GM21447 (cell line): ENCODE measurements around the gene TRPM3.
A peak's percentile ranks its signal among the peaks of the same experiment; 100 is the strongest.

Experiments used
- ATAC-seq: cut with Tn5 transposase; IDR thresholded peaks from one replicate; pipeline ENCODE4 v1.9.1; 2021; ENCODE audit not compliant: unreplicated experiment

The TRPM3 gene

DNA sequence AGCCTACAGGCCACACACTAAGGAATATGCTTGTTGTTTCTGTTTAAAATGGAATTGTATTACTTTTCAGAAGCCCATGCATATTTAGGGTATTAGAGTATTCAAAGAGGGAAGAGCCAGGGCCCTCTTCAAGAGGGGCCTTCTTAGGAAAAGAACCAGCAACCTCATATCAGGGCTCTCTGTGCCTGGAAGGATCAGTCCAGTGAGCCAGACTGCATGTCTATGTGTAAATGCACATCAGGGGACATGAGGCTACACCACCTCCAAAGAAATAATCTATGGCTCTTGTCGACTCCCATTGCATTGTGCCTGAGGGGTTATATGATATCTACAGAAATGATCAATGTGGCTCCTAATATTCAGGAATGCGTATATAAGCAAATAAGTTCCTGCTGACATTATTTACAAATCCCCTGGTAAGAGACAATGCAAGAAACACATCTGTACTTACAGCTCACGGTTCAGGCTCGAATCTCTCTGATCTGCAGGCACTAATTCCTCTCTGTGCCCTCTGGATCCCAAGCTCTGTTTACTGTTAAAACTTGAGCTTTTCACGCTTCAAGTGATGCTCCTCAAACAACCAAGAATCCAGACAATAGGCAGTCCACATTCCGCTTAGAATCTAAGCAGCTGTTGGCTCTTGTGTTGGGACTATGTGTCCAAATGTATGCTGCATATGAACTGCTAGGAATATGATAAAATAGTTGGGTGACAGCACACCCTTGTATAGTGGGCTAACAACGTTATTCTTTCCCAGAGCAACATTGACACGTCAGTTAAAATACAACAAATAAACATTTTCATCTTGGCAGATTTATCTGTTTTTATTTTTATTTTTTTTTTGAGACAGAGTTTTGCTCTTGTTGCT is 556.7 kb downstream of the TRPM3 start:
- ATAC-seq = no peak

DNA sequence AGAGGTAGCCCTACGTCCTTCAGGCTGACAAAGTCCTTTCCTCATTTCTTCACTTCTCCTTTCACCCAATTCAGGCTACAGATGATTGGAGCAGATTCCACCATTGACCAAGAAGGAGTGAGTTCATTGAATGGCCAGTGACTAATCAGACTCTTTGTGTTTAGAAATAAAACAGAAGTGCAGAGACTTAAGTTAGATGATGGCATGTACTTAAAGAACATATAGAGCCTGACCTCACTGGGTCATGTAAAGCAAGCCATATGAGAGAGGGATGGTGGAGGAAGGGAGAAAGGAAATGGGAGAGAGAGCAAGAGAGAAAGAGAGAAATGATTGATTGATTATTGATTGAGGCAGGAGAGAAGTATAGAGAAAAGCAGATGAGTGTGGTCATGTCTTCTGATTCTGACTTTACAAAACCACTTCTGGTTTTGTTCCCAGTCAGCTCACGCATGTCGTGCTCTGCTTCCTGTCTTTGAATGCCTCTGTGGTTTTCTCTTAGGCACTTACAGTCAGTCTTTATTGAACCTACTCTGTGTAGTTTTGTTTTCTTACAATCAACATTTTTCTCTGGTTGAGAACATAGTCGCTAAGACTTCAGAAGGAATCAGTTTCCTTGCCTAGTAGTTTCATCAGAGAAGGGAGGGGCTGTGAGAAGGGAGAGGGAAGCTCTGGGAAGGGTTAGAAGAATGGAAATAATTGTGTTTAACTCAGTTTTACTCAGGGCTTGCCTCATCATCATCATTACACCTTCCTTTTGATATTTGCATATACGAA is 557.8 kb downstream of the TRPM3 start:
- peak; percentile 97 for ATAC-seq

DNA sequence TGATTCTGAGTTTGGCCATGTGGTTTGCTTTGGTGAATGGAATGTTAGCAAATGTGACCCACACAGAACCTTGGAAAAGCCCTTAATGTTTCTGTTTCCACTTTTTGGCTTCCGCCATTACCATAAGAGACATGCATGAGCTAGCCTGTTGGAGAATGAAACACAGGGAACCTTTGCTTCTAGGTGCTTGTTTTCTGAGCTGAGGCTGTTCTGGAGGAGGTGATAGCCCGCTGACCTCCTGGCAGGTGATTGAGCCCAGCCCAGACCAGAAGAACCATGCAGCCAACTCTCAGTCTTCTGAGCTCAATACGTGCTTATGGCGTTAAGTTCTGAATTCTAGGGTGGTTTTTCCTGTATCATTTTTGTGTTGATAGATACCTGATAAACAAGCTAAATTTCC is 558.4 kb downstream of the TRPM3 start:
- no peak for ATAC-seq

DNA sequence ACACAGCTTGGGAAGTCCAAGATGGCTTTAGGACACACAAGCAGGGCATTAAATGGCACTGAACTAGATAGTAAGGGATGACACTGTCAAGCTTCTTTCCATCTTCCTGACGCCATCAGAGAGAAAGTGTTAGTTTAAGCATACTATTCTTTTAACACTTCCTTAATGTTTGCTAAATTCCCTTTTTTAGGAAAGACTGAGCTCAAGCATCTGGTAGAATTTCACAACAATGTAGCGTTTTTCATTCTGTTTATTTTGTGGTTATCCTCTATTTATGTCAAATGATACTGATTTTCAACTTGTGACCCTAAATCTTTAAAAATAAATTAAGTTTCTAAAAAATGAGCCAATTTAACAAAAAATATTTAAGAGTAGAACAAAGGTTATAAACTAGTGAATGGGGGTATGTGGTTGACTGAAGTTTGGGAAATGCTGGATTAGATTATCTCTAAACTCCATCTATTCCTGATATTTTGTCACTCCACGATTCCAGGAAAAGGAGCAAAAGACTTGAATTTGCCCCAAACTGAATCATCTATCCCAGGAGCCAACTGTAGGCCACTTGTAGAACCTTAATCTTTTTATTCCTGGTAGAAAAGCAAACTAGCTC is 559.5 kb downstream of the TRPM3 start:
- ATAC-seq = no peak

DNA sequence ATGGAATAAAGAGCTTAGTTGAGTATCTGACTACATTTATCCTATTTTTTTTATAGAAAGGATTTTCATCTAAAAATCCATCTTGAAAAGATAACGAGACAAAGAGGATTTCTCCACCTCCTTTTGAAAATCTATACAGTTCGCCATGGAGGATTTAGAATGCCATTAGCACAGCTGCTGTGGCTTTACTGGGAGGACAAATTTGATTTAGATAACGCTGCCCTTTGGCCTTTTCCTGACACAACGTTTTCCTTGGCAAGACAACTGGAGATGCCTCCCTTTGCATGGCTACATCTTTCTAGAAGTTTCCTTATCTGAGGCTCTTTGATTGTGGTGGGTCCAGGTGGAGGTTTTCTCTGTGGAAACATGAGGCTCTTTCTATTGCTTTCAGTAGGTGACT is 560.3 kb downstream of the TRPM3 start:
- no peak for ATAC-seq

DNA sequence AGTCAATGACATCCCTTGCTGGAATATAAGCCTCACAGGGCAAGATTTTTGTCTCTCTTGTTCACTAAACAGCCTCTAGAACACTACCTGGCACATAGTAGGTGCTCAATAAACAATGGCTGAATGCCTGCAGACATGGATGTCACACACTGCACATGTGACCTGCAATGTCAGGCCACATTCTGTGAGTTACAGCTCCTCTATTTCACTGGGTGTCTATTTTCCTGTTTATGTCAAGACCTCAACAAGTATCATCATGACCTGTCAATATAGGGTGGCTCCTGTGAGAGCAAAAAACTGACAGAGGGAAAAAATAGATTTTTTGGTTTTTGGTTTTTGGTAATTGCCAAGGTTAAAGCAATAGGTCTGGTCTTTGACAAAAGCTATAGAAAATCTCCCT is 562.3 kb downstream of the TRPM3 start:
- ATAC-seq = no peak

DNA sequence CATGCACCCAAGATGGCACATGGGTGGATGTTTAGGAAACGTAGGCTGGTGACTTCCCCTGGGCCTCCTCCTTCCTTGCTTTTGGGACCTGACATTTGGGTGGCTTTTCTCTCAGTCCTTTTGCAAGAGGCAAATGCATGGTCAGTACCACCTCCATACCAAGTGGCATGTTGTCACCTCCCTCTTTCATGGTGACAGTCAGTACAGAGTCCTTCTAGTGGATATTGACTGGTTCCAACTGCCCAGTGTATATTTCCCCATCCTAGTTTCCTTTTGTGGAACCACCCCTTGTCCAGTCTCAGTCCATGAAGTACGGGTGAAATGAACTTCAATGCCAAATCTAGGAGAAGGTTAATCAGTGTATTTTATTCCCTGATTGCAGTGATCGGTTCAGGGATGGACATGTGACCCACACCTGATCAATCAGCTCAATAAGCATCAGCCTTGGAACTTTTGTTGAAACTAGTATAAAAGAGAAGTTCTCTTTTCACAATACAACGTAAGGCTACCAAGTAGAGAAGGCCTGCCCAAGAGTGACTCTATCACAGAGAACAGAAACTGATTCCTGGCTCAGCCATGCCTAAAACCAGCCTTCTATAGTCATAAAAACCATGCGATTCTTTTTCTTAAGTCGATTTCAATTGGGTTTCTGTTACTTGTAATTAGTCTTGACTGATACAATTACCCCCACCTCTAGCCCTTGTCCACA is 563.6 kb downstream of the TRPM3 start:
- ATAC-seq = peak; percentile 98

DNA sequence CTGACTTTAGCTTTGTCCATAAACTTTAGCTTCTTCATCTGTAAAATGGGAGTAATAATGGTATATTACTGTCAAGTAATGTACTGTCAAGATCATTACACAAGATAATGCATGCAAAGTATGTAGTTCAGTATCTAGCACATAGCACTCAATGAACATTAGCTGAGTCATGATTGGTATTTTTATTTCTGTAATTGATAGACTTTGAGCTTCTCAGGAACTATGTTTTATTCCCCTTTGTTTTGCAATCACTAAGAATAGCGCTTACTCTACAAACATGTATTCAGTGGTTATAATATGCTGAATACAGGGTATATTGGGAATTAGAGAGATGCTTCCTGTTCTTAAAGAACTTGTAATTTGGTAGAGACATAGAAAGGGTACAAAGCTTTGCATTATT is 564.6 kb downstream of the TRPM3 start:
- no peak for ATAC-seq

DNA sequence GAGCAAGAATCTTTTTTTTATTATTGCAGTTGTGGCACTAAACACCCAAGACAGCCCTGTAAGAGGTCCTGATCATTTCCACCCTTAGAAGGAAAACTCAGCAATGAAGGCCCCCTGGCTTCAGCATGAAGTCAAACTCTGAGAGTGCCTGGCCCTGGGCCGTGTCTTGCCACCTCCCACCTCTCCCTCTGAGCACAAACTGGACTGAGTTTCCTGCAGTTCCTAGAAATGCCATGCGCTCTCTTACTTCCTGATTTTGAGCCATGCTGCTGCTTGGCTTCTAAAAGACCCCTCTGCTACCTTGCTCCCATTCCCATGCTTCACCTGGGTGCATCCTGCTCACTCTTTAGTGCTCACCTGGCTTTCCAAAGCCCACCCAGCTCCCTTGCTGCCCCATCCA is 566.5 kb downstream of the TRPM3 start:
- ATAC-seq = no peak

DNA sequence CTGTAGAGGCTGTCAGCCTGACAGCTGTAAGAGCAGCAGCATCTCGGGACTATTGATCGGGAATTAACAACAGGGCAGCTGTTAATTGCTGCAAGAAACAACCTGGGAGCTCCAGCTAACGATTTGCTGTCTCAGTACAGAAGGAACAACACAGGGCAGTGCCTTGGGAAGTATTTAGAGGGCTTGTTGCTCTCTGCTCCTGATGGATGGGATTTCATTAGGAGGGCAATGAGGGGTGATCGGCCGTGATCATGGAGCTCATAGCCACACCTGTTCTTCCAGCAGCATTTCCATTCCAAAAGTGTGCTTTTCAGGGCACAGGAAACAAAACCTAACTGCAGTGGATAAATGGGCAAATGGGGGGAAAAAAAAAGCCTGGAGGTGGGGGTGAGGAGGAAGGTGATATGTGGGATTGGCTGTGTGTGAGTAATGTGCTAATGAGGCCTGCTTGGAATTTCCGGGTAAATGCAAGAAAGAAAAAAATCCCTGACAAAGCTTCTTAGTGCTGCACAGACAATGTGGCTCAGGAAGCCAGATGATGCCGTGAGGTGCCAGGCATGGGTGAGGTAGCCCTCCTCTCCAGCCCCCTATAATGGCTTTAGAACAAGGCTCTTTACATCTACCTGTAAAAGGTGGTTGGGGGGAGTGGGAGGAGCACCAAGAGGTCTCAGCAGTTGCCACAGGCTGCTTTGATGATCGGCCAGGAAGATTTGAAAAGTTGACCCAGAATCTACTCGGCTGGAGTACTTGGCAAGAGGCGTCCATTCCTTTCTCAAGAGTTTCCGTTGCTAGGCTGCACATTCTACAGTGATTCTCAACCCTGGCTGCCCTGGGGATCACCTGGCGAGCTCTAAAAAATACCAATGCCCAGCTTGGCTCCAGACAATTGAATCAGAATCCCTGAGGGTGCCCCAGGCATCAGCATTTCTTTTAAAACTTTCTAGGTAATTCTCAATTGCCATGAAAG is 567.4 kb downstream of the TRPM3 start:
- no peak for ATAC-seq

DNA sequence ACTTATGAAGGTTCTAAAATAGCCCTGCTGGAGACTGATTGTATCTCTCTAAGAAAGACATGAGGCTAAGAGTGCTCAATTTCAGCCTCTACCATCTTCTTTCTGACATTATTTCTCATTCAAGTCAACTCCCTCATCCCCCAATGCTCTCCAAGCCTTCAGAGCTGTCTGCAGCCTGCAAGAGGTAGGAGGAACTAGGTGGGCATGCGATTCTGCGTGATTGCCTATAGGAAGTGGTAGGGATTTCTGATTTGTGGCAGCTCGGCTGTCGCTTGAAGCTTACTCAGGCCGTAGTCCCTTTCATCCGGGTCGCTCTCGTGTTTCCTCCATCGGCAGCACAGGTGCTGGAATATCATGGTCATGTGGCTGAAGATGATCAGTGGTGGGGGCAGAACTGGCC is 568.9 kb downstream of the TRPM3 start:
- ATAC-seq = no peak

DNA sequence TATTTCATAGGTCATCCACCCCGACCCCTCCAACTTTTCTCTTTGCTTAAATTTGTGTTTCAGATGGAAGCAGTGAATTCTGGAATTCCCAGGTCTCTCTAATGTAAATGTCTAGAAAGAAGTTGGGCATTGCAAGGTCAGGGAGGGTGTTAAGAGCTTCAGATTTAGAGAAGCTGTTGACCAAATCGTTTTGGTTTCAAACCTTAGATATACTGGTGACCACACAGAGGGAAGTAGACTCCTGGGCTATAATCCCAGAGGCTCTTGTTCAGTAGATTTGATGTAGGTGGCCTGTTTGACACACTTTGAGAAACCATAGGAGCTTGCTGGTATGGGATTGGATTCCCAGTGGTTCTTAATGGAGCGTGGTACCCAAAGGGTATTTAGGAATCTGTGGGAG is 569.6 kb downstream of the TRPM3 start:
- no peak for ATAC-seq

DNA sequence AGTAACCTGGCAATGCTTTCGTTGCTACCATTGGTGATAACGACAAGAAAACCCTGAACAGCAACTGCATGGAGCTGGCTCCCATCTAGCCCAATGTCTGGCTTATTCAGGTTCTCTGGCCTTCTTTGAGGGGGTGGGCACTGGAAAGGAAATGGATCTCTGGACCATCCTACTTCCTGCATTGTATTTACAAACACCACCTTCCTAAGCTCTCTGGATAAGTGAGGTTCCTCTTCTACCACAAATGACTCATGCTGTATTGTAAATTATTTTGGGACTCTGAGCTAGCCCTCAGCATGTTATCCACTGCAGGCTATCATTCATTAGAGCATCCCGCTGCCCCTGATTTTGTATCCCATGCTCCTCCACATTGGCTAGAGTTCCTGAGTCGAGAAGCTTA is 570.0 kb downstream of the TRPM3 start:
- ATAC-seq = no peak

DNA sequence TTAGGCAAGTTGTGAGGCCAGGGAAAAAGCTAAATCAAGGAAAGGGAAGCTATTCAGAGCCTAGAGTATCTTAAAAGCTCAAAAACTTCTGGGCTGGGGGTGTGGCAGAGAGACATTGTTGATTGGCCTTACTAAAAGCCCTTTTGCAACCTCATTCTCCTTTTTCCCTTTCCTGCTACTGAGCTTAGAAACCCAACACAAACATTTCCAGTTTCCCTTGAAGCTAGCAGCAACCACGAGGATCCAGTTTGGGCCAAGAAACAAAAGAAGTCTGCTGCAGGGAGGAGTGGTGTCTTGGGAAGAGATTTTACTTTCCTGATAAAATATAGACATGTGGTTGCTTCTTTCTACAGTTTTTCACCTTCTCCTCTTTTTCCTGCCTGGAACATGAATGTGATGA is 571.5 kb downstream of the TRPM3 start:
- ATAC-seq = no peak

DNA sequence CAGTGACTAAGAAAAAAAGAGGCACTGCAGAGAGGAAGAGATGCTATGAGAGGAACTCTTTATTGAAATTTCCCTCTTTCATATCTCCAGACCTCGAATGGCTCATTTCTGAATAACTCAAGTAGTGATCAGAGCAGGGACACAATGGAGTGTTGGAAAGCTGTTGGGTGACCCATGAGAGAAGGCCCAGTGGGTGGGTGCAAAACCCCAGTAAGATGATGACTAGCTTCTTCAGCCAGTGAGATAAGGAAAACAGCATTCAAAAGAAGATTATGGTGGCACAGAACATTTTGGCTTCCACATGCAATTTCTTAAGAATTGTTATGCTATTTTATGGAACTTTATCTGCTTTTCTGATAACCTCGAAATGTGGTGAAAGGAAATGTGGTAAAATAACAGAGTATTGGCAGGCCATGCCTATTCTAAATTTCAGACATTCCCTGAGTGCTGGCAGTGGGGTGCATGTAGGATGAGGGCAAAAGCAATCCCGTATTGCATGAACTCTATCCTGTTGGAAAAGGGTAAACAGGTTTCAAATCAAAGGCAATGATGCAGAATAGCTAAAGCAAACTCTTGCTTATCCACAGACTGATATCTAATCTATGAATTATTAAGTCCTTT is 579.0 kb downstream of the TRPM3 start:
- ATAC-seq = no peak

DNA sequence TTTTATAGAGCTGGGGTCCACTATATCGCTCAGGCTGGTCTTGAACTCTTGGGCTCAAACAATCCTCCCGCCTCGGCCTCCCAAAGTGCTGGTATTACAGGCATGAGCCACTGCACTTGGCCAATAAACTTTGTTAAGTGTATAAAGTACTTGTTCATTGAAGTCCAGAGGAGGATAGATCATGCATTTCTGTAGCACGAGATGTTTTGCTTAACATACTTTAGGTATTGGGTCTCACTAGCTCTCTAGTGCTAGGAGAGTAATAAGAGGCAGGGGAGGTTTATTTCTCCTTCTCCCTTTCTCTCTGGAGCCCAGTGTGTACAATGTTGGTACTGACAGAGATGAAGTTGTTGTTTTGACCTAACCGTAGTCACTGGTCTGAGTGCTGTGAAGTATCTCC is 581.4 kb downstream of the TRPM3 start:
- no peak for ATAC-seq

DNA sequence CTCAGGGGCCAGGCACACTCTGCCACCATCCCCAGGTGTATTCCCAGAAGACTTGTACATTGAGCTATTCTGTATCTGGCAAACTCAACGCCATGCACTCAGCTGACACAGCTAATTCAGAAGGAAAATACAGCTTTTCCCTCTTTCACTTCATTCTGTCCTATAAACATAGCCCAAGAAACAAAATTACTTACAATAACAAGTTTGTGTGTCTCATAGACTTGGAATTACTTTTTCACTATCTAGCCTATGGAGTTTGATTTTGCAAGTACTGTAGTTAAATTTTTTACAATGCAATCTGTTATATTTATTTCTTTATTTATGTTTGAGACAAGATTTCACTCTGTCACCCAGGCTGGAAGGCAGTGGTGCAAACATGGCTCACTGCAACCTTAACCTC is 581.9 kb downstream of the TRPM3 start:
- no peak for ATAC-seq

DNA sequence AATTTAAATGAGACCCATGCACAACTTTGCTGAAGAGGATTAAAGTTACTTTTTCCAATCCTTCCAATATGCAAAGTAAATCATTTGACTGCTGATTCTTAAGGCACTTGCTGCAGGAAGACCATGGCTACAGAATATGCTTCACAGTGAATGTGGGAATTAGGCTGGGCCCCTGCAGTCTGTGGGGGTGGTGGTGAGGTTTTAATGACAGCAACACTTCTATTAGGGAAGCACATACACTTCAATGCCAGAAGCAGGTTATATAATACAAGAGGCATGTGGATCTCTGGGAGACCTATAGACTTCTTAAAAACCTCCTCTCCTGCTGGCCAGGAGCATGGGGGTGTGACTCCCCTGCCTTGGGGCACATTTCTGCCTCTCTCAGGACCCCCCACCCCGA is 582.4 kb downstream of the TRPM3 start:
- ATAC-seq = no peak

DNA sequence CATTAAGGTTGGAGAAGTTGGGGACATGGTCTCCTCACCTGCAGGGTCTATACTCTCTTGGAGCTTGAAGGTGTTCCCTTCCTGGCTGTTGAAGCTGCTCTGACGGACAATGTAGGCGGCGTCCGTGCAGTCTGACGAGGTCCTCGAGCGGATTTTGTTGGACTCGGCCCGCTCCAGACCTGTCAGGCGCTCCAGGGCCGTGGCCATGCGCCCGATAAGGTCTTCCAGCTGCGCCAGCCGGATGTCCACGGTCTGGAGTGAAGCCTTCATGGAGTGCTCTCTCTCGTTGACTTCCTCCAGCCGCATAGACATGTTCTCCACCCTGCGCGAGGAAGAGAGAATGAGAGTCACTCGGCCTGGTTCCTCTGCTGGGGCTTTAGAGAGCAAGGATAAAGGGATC is 584.3 kb downstream of the TRPM3 start:
- no peak for ATAC-seq
